ENCODE data around the gene TAC3. TPM values are rescaled to one million over a fixed set of nuclear protein-coding genes. Genes with fewer than 3 reads are reported as not detected.

Gene TAC3
- total RNA-seq (2022) (not detected in 2 replicates), Bru-seq, nascent RNA (percentile 16 among the genes with signal in this experiment), BruChase-seq, experiment 1, labeled RNA remaining after a 6-hour chase (percentile 49 among the genes with signal in this experiment), BruChase-seq, experiment 2, labeled RNA remaining after a 2-hour chase (percentile 28 among the genes with signal in this experiment)
- long read RNA-seq, result 0 reads

GRCh38 chr12:57016348-57016747 lies at the start of gene TAC3:
Gene TAC3 (minus strand): TSS chr12:57016529. CDS start chr12:57015797, 732 bp downstream.
- Mint-ChIP-seq H3K4me1 (ENCODE audit: insufficient read depth, unreplicated experiment) (no peaks in the 10 kb centered on the region), H3K27me3 (ENCODE audit: insufficient read depth, unreplicated experiment) (peaks cover 40% of the 10 kb centered on the region)

GRCh38 chr12:57063991-57064685 lies 47.8 kb upstream of the TAC3 start:
- BruUV-seq (replicated peaks), result no TSS peak
- intact Hi-C loops (cut with micrococcal nuclease), result no loop called here
- no peak overlapping the region for H3K4me3 Mint-ChIP-seq (ENCODE audit: unreplicated experiment)
- DNase-seq (ENCODE audit: unreplicated experiment), result no peak
- no peaks in the 10 kb centered on the region for H3K4me1 Mint-ChIP-seq (ENCODE audit: insufficient read depth, unreplicated experiment)
- H3K27ac Mint-ChIP-seq (ENCODE audit: low read depth, unreplicated experiment), result no peak overlapping the region
- H3K27me3 Mint-ChIP-seq (ENCODE audit: insufficient read depth, unreplicated experiment), result no peaks in the 10 kb centered on the region
- no peaks in the 10 kb centered on the region for H3K9me3 Mint-ChIP-seq (ENCODE audit: unreplicated experiment)
- ChIA-PET POLR2A (interaction anchor here (1.8 kb wide), 1 partner anchor 48 kb away, joined by 14 read pairs; the partner anchor contains the start of gene STAT6), CTCF (interaction anchor here (0.6 to 11.7 kb wide), 6 partner anchors 30 to 265 kb away, joined by 3 to 231 read pairs (median 3); partner anchors contain the start of genes STAT6 and ZBTB39)
- peaks cover 18% of the 10 kb centered on the region for H3K36me3 Mint-ChIP-seq (ENCODE audit: insufficient read depth, unreplicated experiment)
- no peak for TF ChIP-seq CTCF (IDR thresholded peaks at IDR 0.05; ENCODE audit: unreplicated experiment)

More at GRCh38 chr12:57016348-57016747, at the start of gene TAC3:
- Mint-ChIP-seq H3K9me3 (ENCODE audit: unreplicated experiment) (no peaks in the 10 kb centered on the region), H3K36me3 (ENCODE audit: insufficient read depth, unreplicated experiment) (no peaks in the 10 kb centered on the region), H3K27ac (ENCODE audit: low read depth, unreplicated experiment) (no peak within 1 kb of the TSS), H3K4me3 (ENCODE audit: unreplicated experiment) (no peak within 1 kb of the TSS)
- intact Hi-C loops (cut with micrococcal nuclease), result no loop called here
- no peak for DNase-seq (ENCODE audit: unreplicated experiment)
- CTCF ChIA-PET, result interaction anchor here (0.5 to 5.1 kb wide), 8 partner anchors 8 to 250 kb away, joined by 3 to 49 read pairs (median 5); no protein-coding TSS in a partner anchor
- no peak for TF ChIP-seq CTCF (IDR thresholded peaks at IDR 0.05; ENCODE audit: unreplicated experiment)
- BruUV-seq (replicated peaks), result no TSS peak
- POLR2A ChIA-PET, result interaction anchor here (0.6 kb wide), 1 partner anchor 317 kb away, joined by 3 read pairs; no protein-coding TSS in a partner anchor

- no peaks in the 10 kb centered on the region for H3K9me3 Mint-ChIP-seq (ENCODE audit: unreplicated experiment)
- intact Hi-C loops (cut with micrococcal nuclease), result no loop called here
- H3K27me3 Mint-ChIP-seq (ENCODE audit: insufficient read depth, unreplicated experiment), result no peaks in the 10 kb centered on the region
- H3K36me3 Mint-ChIP-seq (ENCODE audit: insufficient read depth, unreplicated experiment), result peaks cover 10% of the 10 kb centered on the region
- H3K4me1 Mint-ChIP-seq (ENCODE audit: insufficient read depth, unreplicated experiment), result no peaks in the 10 kb centered on the region
- no peak for TF ChIP-seq CTCF (IDR thresholded peaks at IDR 0.05; ENCODE audit: unreplicated experiment)
- no TSS peak for BruUV-seq (replicated peaks)
- H3K27ac Mint-ChIP-seq (ENCODE audit: low read depth, unreplicated experiment), result no peak overlapping the region
- POLR2A ChIA-PET, result interaction anchor here (0.7 kb wide), 1 partner anchor 11 kb away, joined by 3 read pairs; no protein-coding TSS in a partner anchor
- DNase-seq (ENCODE audit: unreplicated experiment), result no peak
- CTCF ChIA-PET, result interaction anchor here (5.3 to 11.7 kb wide), 3 partner anchors 9 to 50 kb away, joined by 71 to 231 read pairs (median 82); partner anchors contain the start of genes MYO1A and ZBTB39
- no peak overlapping the region for H3K4me3 Mint-ChIP-seq (ENCODE audit: unreplicated experiment)
These were observed 42.1 kb upstream of the TAC3 start for GRCh38 chr12:57058454-57058853.

Measured in MCF 10A (cell line).